Sigmoid colon (tissue), 7 donors: ENCODE measurements around the gene CMC1. TPM values are rescaled to one million over a fixed set of nuclear protein-coding genes. Genes with fewer than 3 reads are reported as not detected.

Experiments
- DNase-seq: peaks from one replicate; pipeline ENCODE4 v3.0.0-alpha.2; 2019
- H3K27ac ChIP-seq, 4 donors: fragments of 200-600 bp; sonication (generic); one replicate each; pipeline ENCODE4 v1.5.1; 2016 to 2019; ENCODE audit warnings: mild to moderate bottlenecking in 1 of 4
- H3K27me3 ChIP-seq, 3 donors: fragments of 200-600 bp; sonication (generic); one replicate each; pipeline ENCODE4 v1.5.1; 2019; ENCODE audit warnings: mild to moderate bottlenecking in 1 of 3
- H3K36me3 ChIP-seq, 4 donors: fragments of 200-600 bp; sonication (generic); one replicate each; pipeline ENCODE4 v1.5.1; 2016 to 2019
- H3K4me1 ChIP-seq, 4 donors: fragments of 200-600 bp; sonication (generic); one replicate each; pipeline ENCODE4 v1.5.1; 2017 to 2019
- H3K4me3 ChIP-seq, 4 donors: fragments of 200-600 bp; sonication (generic); one replicate each; pipeline ENCODE4 v1.5.1; 2017 to 2019; ENCODE audit warnings: mild to moderate bottlenecking in 2 of 4, moderate library complexity in 1 of 4
- H3K9me3 ChIP-seq, 4 donors: fragments of 200-600 bp in 3 of 4; sonication (generic) in 3 of 4; one replicate each; pipeline versions ENCODE4 v1.5.1 to v1.6.1; 2013 to 2019
- EP300 ChIP-seq, 4 donors: sonication (generic); formaldehyde crosslinking; IDR thresholded peaks; one replicate each; pipeline ENCODE4 v1.6.1; 2017; ENCODE audit warnings: antibody characterized with exemption in 4 of 4
- POLR2A ChIP-seq, 2 donors: fragments of 450-650 bp; IDR thresholded peaks; one replicate each; pipeline ENCODE4 v1.6.1; 2016; ENCODE audit warnings: antibody characterized with exemption in 2 of 2, mild to moderate bottlenecking in 2 of 2, moderate library complexity in 2 of 2
- POLR2AphosphoS5 ChIP-seq, 4 donors: sonication (generic); formaldehyde crosslinking; IDR thresholded peaks; one replicate each; pipeline ENCODE4 v1.6.1; 2017; ENCODE audit warnings: antibody characterized with exemption in 4 of 4
- WGBS, 2 donors: extraction: QIAGEN DNeasy Blood & Tissue Kit; methylation state at CpG; one replicate each; pipeline ENCODE4 v1.1.7; 2013; 5-methylcytosine and 5-hydroxymethylcytosine counted together
- intact Hi-C: fragments of 100-400 bp; cut with DNase I; formaldehyde crosslinking; loops from one replicate; pipeline ENCODE4 v1.15.1; 2023
- polyA plus RNA-seq, 3 donors: library from polyadenylated mRNA; stranded (reverse); fragments of 200-250 nt; gene quantifications; one replicate each; pipeline ENCODE4 v1.2.3, GENCODE V29; 2013
- total RNA-seq, 4 donors: library from RNA; depleted of rRNA; stranded (reverse); fragments of >200 nt; gene quantifications; one replicate each; pipeline ENCODE4 v1.1.0, GENCODE V29; 2016
- TF ChIP-seq, protein P1 (sequence below), 4 experiments: fragments of 450-650 bp in 3 of 4; fragments of 200-600 bp in 1 of 4; IDR thresholded peaks; one replicate each; pipeline ENCODE4 v1.5.1; 2016 to 2019; ENCODE audit warnings: antibody characterized with exemption in 4 of 4, mild to moderate bottlenecking in 3 of 4, moderate library complexity in 2 of 4
- donor health status: healthy with polysubstance abuse.
- donor health status: Bipolar disorder and iron deficiency.
- donor health status: healthy.

The CMC1 gene
- total and polyA plus RNA-seq, 7 donors, result 6.1 to 111 (median 16.9) TPM

DNA sequence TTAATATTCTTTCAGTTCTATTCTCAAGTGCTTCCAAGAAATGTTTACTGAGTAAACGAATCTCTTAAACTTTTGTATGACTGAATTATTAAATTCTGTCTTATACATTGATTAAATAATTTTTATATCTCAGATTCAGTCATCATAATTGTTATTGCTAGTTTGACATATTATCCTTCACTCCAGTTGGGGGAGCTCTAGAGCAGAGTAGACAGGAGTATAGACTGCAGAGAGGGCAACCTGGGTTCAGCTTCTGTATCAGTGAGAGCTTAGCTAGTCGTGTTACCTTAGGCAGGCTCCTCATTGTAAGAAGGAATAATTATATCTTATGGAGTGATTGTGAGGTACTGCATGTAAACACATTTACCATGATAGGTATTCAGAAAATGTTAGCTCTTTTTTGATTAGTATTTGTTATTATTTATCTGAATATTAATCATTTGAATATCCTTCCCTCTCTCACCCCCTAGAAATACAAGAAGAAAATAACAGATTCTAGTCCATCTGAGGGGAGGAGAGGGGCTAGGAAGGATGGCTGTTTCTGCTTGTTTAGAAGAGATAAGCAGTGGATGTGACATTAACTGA lies 76.1 kb downstream of the CMC1 start:
- 33 to 51% methylated on average over 2 of the region's 2 CpGs for WGBS, 2 donors
- H3K27me3 ChIP-seq, result no peaks in the 10 kb centered on the region
- no peaks in the 10 kb centered on the region for H3K9me3 ChIP-seq
- H3K36me3 ChIP-seq, result peaks cover 0 to 33% (median 0%) of the 10 kb centered on the region in 4 donors
- no peak overlapping the region for H3K4me3 ChIP-seq
- no peaks in the 10 kb centered on the region for H3K4me1 ChIP-seq
- intact Hi-C loops, result no loop called here
- H3K27ac ChIP-seq, result no peak overlapping the region
- no peak for DNase-seq
- TF ChIP-seq POLR2A (IDR thresholded peaks at IDR 0.05) (no peak), POLR2AphosphoS5 (IDR thresholded peaks at IDR 0.05) (no peak), EP300 (IDR thresholded peaks at IDR 0.05) (no peak)
- TF ChIP-seq, protein P1, sequence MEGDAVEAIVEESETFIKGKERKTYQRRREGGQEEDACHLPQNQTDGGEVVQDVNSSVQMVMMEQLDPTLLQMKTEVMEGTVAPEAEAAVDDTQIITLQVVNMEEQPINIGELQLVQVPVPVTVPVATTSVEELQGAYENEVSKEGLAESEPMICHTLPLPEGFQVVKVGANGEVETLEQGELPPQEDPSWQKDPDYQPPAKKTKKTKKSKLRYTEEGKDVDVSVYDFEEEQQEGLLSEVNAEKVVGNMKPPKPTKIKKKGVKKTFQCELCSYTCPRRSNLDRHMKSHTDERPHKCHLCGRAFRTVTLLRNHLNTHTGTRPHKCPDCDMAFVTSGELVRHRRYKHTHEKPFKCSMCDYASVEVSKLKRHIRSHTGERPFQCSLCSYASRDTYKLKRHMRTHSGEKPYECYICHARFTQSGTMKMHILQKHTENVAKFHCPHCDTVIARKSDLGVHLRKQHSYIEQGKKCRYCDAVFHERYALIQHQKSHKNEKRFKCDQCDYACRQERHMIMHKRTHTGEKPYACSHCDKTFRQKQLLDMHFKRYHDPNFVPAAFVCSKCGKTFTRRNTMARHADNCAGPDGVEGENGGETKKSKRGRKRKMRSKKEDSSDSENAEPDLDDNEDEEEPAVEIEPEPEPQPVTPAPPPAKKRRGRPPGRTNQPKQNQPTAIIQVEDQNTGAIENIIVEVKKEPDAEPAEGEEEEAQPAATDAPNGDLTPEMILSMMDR (IDR thresholded peaks at IDR 0.05), result peak in 2 of 4 experiments; percentile 20 to 34

DNA sequence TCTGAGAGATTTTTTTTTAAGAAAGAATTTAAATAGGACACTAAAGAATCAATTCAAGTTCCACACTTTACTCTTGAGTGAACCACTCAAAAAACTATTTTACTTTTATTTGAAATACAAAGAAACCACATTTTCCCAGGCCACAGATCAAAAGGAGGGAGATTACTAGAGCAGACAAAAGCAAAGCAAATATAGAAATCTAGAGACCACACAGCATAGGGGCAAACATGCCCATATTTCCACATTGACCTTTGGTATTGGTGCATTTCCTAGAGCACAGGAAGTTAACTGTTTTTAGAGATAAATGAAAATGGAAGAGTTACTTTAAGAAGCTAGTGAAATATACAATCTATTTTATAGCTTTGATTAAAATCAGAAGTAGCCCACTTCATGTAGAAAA lies 79.6 kb downstream of the CMC1 start:
- Histone ChIP-seq H3K4me1 (no peaks in the 10 kb centered on the region), H3K4me3 (no peak overlapping the region), H3K36me3 (peaks cover 0 to 63% (median 3%) of the 10 kb centered on the region in 4 donors), H3K27ac (no peak overlapping the region), H3K9me3 (no peaks in the 10 kb centered on the region), H3K27me3 (no peaks in the 10 kb centered on the region)
- TF ChIP-seq POLR2AphosphoS5 (IDR thresholded peaks at IDR 0.05) (no peak), POLR2A (IDR thresholded peaks at IDR 0.05) (no peak), EP300 (IDR thresholded peaks at IDR 0.05) (no peak)
- TF ChIP-seq, protein P1 (IDR thresholded peaks at IDR 0.05), result no peak
- no peak for DNase-seq
- intact Hi-C loops, result loop anchor here (10.0 kb wide), 2 partner anchors 1006 to 1186 kb away; no protein-coding TSS in a partner anchor

DNA sequence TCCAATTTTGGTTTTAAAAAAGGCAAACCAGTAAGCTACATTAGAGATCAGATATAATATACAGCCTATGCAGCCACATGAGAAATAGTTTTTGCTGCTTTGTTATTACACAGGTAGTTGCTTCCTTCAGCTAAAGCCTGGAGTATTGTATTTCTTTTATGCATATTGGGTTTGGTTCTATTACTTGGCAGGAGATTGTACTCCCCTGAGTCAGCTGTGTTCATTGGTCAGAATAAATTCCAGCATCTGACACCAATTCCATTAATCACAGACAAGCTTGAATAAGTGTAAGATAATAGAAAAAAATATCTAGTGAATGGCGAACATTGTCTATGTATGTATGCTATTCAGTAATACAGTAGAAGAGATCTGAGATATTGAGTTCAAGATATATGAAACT lies 81.0 kb downstream of the CMC1 start:
- Histone ChIP-seq H3K36me3 (peaks cover 0 to 78% (median 3%) of the 10 kb centered on the region in 4 donors), H3K27ac (no peak overlapping the region), H3K27me3 (no peaks in the 10 kb centered on the region), H3K4me3 (no peak overlapping the region), H3K9me3 (no peaks in the 10 kb centered on the region), H3K4me1 (no peaks in the 10 kb centered on the region)
- WGBS, 2 donors, result 98 to 100% methylated on average over 1 of the region's 1 CpG
- DNase-seq, result no peak
- TF ChIP-seq POLR2A (IDR thresholded peaks at IDR 0.05) (no peak), EP300 (IDR thresholded peaks at IDR 0.05) (no peak), POLR2AphosphoS5 (IDR thresholded peaks at IDR 0.05) (no peak)
- TF ChIP-seq, protein P1 (IDR thresholded peaks at IDR 0.05), result no peak
- intact Hi-C loops, result loop anchor here (10.0 kb wide), 2 partner anchors 1008 to 1188 kb away; no protein-coding TSS in a partner anchor

DNA sequence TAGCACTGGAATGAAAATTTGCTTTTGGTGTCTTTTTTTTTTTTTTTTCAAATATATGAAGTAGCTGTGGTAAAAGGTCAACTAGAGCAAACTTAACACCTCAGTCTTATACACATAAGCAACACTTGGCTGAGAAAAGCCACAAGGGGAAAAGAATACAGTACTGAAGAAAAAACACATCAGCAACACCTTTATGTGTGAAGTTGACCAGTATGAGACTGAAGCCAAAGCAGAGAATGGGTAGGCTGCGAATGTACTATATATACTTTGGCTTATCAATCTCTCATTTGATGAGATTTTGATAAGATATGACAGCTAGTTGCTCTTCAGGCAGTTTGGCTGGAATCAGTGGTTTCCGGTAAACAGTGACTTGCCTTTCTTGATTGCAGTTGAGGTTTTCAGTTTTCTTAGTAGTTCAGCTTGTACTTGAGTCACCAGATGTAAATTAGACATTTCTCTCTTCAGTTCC lies 85.1 kb downstream of the CMC1 start:
- H3K9me3 ChIP-seq, result no peaks in the 10 kb centered on the region
- H3K36me3 ChIP-seq, result peaks cover 0 to 72% (median 3%) of the 10 kb centered on the region in 4 donors
- TF ChIP-seq POLR2A (IDR thresholded peaks at IDR 0.05) (no peak), POLR2AphosphoS5 (IDR thresholded peaks at IDR 0.05) (no peak), EP300 (IDR thresholded peaks at IDR 0.05) (no peak)
- TF ChIP-seq, protein P1 (IDR thresholded peaks at IDR 0.05), result no peak
- H3K4me1 ChIP-seq, result peaks cover 0 to 4% (median 0%) of the 10 kb centered on the region in 4 donors
- 66 to 67% methylated on average over 2 of the region's 2 CpGs for WGBS, 2 donors
- no peaks in the 10 kb centered on the region for H3K27me3 ChIP-seq
- no peak overlapping the region for H3K27ac ChIP-seq
- DNase-seq, result no peak
- H3K4me3 ChIP-seq, result no peak overlapping the region
- intact Hi-C loops, result loop anchor here (2.0 to 10.0 kb wide), 3 partner anchors 616 to 1192 kb away; no protein-coding TSS in a partner anchor
